Measurements from ENCODE around the gene ATP9B. TPM values are rescaled to one million over a fixed set of nuclear protein-coding genes. Genes with fewer than 3 reads are reported as not detected.

The ATP9B gene
- total RNA-seq, 1 experiment from 2014 or later: 20.9 TPM

DNA sequence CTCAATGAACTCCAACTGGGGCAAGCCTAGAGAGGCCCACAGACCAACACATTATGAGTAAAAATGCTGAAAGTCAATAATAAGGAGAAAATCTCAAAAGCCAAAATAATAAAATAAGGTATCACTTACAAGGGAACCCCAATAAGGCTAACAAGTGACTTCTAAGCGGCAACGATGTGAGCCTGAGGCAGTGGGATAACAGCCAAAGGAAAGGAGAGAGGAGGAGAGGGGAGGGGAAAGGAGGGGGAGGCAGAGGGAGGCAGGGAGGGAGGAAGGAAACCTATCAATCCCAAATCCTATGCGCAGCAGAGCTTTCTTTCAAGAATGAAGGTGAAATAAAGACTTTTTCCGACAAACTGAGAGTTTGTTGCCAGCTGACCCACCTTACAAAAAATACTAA, 320.5 kb downstream of the ATP9B start:
- Mint-ChIP-seq H3K27ac (no peak overlapping the region), H3K27me3 (ENCODE audit: low read depth) (peaks cover 74% of the 10 kb centered on the region), H3K9me3 (no peaks in the 10 kb centered on the region; a peak in 2 of 5 replicates), H3K4me3 (no peak overlapping the region), H3K4me1 (peaks cover 3 to 6% of the 10 kb centered on the region in 2 experiments), H3K36me3 (ENCODE audit: insufficient read depth in 1 of 3, low read depth in 3 of 3) (no peaks in the 10 kb centered on the region)
- no peak overlapping the region for H3K27ac ChIP-seq (ENCODE audit: insufficient read length, low read depth, low read length)
- H2AFZ ChIP-seq (ENCODE audit: low read length): no peak overlapping the region
- no peak overlapping the region for H3K56ac ChIP-seq (ENCODE audit: insufficient read length, low read depth, low read length)
- H3K23me2 ChIP-seq (ENCODE audit: insufficient read length, low read depth, low read length, poor library complexity, severe bottlenecking): peaks cover 3% of the 10 kb centered on the region
- TF ChIP-seq CTCF (conservative IDR thresholded peaks at IDR 0.05): no peak
- no peak overlapping the region for H3K9ac ChIP-seq (ENCODE audit: extremely low read depth, insufficient read length, low read length)
- no peaks in the 10 kb centered on the region for H3K79me2 ChIP-seq (ENCODE audit: insufficient read depth, low read length)
- H3K4me2 ChIP-seq (ENCODE audit: insufficient read depth, insufficient read length, low read length): no peak overlapping the region
- no peak overlapping the region for H3T11ph ChIP-seq (ENCODE audit: low read length)
- no peak overlapping the region for H4K91ac ChIP-seq (ENCODE audit: insufficient read length, low read depth, low read length)
- no peak overlapping the region for H3K4ac ChIP-seq (ENCODE audit: low read depth, low read length)
- H3K18ac ChIP-seq (ENCODE audit: insufficient read length, low read depth, low read length): no peak overlapping the region
- no peaks in the 10 kb centered on the region for H3K4me1 ChIP-seq (ENCODE audit: insufficient read depth, low read length)
- H4K5ac ChIP-seq (ENCODE audit: insufficient read length, low read depth, low read length): no peak overlapping the region
- no peak overlapping the region for H2BK15ac ChIP-seq (ENCODE audit: low read depth, low read length)
- no peak overlapping the region for H2AK5ac ChIP-seq (ENCODE audit: insufficient read length, low read length)
- H3K27me3 ChIP-seq (ENCODE audit: insufficient read depth, low read length): peaks cover 16% of the 10 kb centered on the region; the same call in 1 of the 2 replicates
- H4K8ac ChIP-seq (replicated peaks; ENCODE audit: insufficient read length, low read depth, low read length): no peak overlapping the region
- H2BK12ac ChIP-seq (ENCODE audit: insufficient read length, low read depth, low read length): no peak overlapping the region
- no peaks in the 10 kb centered on the region for H3K79me1 ChIP-seq (ENCODE audit: insufficient read depth, low read depth, low read length, poor library complexity, severe bottlenecking)
- no peak overlapping the region for H3K23ac ChIP-seq (ENCODE audit: insufficient read length, low read depth, low read length)
- no peak overlapping the region for H2BK20ac ChIP-seq (ENCODE audit: low read depth, low read length, poor library complexity, severe bottlenecking)
- WGBS (ENCODE audit: extremely low coverage, insufficient read length, low lambda C conversion rate): no CpG with 5 or more reads among the region's 4 CpGs
- H3K14ac ChIP-seq (ENCODE audit: insufficient read depth, low read length): no peak overlapping the region
- no peaks in the 10 kb centered on the region for H3K9me3 ChIP-seq (ENCODE audit: control insufficient read depth, low read depth, low read length)
- H2BK5ac ChIP-seq (ENCODE audit: insufficient read length, low read length): no peak overlapping the region
- no peak for DNase-seq
- H4K20me1 ChIP-seq (ENCODE audit: control insufficient read depth, insufficient read depth, insufficient read length): no peaks in the 10 kb centered on the region
- no peak overlapping the region for H2BK120ac ChIP-seq (ENCODE audit: low read depth, low read length, poor library complexity, severe bottlenecking)
